Transverse colon (tissue), 4 donors: Measurements from ENCODE around the gene FAM210A.
"Not testable (repeated sequence)": the region's sequence is repeated elsewhere in the genome, so short reads cannot be mapped to it uniquely, and the experiment has no call there.

Experiments
- EP300 ChIP-seq: sonication (generic); formaldehyde crosslinking; IDR thresholded peaks from one replicate; pipeline ENCODE4 v1.6.1; 2017; ENCODE audit warnings: antibody characterized with exemption, low read depth
- POLR2A ChIP-seq: fragments of 450-650 bp; IDR thresholded peaks from one replicate; pipeline ENCODE4 v1.6.1; 2016; ENCODE audit warnings: antibody characterized with exemption, mild to moderate bottlenecking, moderate library complexity
- POLR2AphosphoS5 ChIP-seq, 3 donors: sonication (generic); formaldehyde crosslinking; IDR thresholded peaks; one replicate each; pipeline ENCODE4 v1.6.1; 2016; ENCODE audit warnings: antibody characterized with exemption in 3 of 3
- TF ChIP-seq, protein P1 (sequence below), 5 experiments: fragments of 200-600 bp in 3 of 5; fragments of 450-650 bp in 2 of 5; sonication (generic) in 3 of 5; IDR thresholded peaks; 1 replicate in 2 of 5; 2 replicates in 3 of 5; pipeline ENCODE4 v1.5.1; 2016 to 2017; ENCODE audit warnings: antibody characterized with exemption in 5 of 5, inconsistent platforms in 3 of 5, mild to moderate bottlenecking in 2 of 5, moderate library complexity in 1 of 5

DNA sequence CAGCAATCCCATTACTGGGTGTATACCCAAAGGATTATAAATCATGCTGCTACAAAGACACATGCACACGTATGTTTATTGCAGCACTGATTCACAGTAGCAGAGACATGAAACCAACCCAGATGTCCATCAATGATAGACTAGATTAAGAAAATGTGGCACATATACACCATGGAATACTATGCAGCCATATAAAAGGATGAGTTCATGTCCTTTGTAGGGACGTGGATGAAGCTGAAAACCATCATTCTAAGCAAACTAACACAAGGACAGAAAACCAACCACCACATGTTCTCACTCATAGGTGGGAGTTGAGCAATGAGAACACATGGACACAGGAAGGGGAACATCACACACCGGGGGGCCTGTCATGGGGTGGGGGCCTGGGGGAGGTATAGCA, 25.2 kb upstream of the FAM210A start:
- TF ChIP-seq, protein P1, sequence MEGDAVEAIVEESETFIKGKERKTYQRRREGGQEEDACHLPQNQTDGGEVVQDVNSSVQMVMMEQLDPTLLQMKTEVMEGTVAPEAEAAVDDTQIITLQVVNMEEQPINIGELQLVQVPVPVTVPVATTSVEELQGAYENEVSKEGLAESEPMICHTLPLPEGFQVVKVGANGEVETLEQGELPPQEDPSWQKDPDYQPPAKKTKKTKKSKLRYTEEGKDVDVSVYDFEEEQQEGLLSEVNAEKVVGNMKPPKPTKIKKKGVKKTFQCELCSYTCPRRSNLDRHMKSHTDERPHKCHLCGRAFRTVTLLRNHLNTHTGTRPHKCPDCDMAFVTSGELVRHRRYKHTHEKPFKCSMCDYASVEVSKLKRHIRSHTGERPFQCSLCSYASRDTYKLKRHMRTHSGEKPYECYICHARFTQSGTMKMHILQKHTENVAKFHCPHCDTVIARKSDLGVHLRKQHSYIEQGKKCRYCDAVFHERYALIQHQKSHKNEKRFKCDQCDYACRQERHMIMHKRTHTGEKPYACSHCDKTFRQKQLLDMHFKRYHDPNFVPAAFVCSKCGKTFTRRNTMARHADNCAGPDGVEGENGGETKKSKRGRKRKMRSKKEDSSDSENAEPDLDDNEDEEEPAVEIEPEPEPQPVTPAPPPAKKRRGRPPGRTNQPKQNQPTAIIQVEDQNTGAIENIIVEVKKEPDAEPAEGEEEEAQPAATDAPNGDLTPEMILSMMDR (IDR thresholded peaks at IDR 0.05): not testable (repeated sequence)
- not testable (repeated sequence) for TF ChIP-seq POLR2A; POLR2AphosphoS5 (IDR thresholded peaks at IDR 0.05); EP300
